GM19193 (cell line): Measurements from ENCODE around the gene PFDN1.

Experiments
- POLR2A ChIP-seq: IDR thresholded peaks from 4 replicates; pipeline ENCODE4 v1.6.1; 2011; ENCODE audit not compliant: insufficient read depth, insufficient read length; ENCODE audit errors: extremely low read depth

The PFDN1 gene

DNA sequence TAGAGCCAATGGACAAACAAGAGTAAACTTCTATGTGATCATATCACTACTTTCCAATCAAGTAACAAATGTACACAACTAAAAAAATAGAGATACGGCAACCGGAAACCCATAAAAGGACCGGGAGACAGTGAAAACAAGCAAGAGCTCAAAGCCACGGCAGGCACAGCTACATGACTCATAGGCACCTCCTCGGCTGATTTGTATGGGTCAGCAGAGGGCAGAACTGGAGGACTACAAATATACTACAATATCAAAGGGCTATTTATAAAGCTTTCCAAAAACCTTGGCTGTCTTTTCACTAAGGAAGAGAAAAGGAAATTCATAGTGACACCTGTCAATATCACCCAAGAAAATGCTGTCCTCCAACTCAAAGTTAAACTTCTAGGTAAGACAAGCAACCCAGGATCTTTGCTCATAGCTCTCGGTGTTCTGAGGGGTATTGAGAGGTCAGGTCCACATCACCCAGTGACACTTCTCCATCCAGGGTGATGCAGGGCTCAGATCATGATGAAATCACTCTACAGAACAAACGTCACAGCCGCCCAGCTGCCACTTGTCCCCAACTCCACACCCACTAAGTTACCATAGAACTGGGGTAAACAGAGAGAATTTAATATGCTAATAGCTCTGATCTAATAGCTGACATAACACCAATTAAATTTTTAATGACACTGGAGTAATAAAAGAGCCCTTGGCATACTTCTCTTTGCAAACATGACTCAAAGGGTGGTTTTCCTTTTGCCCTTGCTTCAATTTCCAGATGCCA is 41.3 kb downstream of the PFDN1 start:
- no peak for TF ChIP-seq POLR2A

DNA sequence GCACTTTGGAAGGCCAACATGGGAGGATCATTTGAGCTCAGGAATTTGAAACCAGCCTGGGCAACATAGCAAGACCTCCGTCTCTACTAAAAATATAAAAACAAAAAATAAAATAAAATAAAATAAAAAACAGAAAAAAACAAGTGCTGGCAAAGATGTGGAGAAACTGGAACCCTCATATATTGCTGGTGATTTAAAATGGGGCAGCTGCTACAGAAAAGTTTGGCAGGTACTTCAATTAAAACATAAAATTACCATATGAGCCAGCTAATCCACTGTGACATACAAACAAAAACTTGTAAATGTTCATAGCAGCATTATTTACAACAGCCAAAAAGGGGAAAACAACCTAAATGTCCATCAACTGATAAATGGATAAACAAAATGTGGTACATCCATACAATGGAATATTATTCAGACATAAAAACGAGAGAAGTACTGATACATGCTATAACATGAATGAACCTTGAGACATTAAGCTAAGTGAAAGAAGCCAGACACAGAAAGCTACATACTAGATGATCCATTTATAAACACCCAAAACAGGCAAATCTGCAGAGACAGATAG is 42.7 kb downstream of the PFDN1 start:
- TF ChIP-seq POLR2A = no peak

DNA sequence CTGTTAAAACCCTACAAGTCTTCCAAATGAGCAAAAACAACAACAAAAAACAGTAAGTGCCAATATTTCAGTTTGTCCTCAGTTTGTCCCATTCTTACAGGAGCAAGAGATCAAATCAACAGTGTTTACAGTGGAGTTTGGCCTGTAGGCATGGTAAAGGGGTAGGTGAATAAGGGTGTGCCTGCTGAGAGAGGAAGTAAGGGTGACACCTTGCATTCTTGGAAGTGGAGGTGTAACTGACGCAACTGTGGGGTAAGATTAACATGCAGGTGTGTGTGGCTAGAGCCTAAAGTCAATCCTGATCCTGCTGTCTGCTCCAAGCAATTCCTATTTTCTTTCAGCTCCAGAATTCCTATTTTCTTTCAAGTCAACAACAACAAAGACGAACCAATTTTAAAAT is 43.4 kb downstream of the PFDN1 start:
- TF ChIP-seq POLR2A = no peak

DNA sequence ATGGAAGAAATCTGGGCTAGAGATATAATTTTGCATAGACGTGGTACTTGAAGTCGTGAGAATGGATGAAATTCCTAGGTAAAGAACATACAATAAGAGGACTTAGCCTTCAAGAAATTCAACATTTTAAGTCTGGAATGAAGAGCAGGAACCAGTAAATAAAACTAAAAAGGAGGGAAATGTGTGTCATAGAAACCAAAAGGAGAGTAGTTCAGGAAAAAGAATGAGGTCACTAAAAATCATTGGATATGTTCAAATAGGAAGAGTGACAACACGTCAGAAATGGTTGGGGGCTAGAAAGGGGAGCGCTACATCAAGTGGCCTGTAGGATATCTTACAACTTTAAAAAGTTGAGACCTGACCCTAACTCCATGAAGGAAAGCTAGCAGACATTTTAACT is 44.0 kb downstream of the PFDN1 start:
- TF ChIP-seq POLR2A = no peak

DNA sequence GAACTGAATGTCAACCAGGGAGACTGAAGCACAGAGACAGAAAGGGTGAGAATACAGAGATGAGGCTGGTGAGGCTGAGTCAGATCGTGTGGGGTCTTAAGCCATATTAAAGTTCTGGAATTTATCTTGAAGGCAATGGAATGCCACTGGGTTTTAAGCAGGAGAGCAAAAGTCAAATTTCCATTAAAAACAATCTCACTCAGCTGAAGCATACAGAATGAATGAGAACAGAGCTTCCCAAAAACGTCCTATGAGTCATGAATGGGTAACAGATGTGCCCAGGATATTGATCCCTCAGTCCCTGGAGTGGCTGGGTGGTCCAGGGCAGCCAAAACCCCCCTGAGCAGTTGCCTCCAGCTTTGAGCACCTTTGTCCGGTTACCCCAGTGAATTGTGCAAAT is 44.9 kb downstream of the PFDN1 start:
- no peak for TF ChIP-seq POLR2A

DNA sequence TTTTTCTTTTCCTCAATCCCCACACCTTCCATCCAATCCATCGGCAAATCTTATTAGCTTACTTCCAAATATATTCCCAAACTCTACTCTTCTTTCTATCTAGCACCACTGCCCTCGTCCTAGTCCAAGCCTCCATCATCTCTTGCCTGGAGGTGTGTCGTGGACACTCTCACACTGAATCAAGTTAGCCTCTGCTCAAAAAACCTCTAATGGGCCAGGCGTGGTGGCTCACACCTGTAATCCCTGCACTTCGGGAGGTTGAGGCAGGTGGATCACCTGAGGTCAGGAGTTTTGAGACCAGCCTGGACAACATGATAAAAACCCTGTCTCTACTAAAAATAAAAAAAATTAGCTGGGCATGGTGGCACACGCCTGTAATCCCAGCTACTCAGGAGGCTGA is 46.2 kb downstream of the PFDN1 start:
- TF ChIP-seq POLR2A = no peak

DNA sequence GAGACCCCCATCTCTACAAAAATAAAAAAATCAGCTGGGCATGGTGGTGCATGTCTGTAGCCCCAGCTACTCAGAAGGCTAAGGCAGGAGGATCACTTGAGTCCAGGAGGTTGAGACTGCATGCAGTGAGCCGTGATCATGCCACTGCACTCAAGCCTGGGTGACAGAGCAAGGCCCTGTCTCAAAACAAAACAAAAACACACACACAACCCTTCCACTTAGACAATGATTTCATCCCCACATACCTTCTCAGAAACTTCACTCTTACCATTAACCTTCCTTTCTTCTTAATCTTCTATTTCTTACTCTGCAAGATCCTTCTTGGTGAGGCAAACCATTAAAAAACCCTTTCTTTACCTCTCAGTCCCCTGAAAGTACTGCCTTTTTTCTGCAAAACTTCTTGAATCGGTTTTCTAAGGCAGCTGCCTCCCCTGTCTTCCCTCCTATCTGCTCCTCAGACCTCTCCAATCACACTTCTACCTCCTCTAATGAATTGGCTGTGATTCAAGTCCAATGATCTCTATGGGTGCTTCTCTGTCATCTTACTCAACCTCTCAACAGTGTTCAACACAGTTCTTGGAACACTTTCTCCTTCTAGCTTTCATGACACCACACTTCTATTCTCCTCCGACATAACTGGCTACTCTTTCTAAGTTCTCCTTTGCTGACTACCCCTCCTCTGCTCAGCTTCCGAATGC is 47.3 kb downstream of the PFDN1 start:
- TF ChIP-seq POLR2A = no peak

DNA sequence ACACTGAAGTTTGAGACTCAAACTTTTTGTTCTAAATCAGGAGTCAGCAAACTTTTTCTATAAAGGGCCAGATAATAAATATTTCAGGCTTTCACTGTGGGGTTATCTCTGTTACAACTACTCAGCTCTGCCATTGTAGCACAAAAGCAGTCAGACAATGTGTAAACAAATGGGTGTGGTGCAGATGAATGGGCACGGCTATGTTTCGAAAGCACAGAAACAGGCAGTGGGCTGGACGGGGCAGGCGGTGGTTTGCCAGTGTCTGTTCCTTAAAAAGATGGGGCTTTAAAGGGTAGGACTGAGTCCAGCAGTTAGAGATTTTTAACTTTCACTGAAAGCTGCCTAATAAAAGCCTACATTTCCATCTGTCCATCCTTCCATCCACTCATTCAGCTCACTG is 48.9 kb downstream of the PFDN1 start:
- no peak for TF ChIP-seq POLR2A

DNA sequence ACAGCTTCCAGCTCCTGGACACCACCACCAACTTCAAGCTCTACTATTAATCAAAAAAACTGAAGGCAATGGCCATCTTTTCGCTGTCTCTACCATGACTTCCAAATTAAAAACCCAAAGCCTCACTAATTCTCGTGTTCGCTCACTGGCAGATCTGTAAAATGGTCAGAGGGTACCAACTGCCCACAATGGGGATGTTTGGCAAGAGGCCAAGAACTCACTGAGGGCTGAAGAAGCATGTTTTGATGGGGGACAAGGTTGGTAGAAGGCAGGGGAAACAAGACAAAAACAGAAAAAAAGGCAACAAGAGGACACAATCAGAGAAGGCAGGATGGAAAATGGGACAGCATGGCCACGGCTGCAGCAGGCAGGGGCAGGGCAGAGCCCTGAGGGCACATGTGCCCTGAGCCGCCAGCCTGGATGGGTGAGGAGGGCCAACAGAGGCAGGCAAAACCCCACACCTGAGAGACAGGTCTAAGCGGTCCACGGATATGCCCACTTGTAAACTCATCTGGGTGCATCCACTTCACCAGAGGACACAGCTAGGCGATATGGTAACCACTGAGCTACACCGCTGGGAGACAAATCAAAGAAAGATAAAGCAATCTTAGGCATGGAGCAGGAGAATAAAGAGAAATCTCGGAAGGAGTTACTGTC is 50.3 kb downstream of the PFDN1 start:
- no peak for TF ChIP-seq POLR2A

DNA sequence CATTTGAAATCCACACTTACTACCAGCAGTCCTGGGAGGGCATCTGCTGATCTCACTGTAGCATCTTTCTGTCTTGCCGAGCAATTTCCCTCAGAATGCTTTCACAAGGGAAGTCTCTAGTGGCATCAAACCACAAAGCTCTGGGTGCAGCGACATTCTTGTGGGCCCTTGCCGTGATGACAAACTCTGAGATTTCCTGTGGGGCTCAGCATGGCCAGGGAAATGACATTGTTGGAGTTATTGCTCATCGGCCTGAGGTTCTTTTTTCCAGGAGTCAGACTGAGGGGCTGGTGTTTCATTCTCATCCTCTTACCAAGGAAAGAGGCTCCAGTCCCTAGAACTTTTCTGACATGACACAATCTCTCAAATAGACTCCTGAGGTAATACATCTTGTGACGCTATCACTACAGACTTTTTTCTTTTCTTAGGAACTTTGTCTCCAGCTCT is 51.4 kb downstream of the PFDN1 start:
- no peak for TF ChIP-seq POLR2A

DNA sequence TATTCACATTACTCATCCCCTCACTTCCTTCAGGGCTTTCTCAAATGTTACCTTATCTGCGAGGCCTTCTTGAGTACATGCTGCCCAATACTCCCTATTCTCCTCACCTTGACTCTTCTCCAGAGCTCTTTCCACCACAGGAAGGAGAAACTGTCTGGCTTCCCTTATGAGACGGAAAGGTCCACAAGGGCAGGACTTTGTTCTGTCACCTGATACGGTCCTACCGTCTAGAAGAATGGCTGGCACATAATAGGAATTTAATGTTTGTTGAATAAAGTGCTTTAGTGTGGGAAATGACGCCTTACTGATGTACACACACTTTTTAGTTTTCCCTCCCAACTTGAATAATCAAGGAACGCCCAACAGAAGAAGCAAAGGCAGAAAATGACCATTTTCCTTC is 52.5 kb downstream of the PFDN1 start:
- no peak for TF ChIP-seq POLR2A

DNA sequence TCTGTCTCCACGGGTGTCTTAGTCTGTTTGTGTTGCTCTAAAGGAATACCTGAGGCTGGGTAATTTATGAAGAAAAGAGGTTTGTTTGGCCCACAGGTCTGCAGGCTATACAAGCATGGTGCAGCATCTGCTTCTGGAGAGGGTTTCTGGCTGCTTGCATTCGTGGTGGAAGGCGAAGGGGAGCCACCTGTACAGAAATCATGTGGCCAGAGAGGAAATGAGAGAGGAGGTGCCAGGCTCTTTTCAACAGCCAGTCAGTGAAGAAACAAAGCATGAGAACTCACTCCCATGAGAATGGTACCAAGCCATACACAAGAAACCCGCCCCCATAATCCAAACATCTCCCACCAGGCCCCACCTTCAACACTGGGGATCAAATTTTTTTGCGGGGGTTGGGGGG is 53.4 kb downstream of the PFDN1 start:
- TF ChIP-seq POLR2A = no peak

DNA sequence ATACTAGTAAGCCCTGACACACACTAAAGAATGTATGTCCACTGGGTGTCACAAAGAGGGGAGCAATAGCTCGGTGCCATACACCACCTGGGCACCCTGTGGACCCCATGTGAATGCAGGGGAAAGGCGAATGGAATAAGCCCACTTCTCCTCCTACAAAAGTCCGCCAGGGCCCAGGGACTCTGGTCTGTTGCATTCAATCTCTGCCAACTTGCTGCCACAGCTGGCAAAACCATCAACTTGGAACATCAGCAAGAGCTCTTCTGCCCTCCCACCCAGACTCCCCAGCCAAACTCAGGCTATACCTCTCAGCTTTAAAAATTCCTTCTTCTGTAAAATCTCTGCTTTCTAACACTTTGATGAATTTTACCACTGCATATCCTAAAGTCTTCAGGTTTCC is 54.5 kb downstream of the PFDN1 start:
- no peak for TF ChIP-seq POLR2A

DNA sequence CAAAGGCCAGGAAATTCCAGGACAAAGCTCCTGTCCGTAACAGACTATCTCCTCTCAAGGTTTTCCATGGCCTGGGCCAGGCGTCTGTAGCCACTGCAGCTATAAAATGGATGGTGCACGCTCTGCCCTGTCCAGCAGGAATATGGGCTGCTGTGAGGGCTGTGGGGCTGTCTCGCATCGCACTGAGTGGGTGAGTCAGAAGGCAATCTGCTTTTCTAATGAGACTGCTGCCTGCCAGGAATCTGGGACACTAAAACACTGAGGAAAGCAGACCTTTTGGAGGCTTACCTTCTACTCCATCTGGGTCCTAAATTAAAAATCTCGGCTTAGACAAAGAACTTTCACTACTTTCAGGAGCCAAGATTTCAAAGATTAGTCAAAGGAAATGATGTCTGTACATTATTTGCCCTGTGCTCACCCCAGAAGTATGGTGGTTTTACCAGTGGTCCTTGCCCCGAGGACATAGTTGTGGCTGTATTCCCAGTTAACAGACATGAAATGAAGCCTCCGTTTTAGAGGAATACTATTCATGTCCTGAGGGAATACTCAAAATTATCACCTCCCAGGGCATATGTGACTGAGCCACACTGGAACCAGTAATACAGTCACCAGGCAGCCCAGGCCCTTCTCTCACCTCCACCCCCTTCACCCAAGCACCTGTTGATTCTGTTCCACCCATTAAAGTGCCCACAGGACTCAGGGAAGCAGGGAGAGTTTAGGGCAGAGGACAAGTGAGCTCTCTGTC is 56.4 kb downstream of the PFDN1 start:
- TF ChIP-seq POLR2A = no peak

DNA sequence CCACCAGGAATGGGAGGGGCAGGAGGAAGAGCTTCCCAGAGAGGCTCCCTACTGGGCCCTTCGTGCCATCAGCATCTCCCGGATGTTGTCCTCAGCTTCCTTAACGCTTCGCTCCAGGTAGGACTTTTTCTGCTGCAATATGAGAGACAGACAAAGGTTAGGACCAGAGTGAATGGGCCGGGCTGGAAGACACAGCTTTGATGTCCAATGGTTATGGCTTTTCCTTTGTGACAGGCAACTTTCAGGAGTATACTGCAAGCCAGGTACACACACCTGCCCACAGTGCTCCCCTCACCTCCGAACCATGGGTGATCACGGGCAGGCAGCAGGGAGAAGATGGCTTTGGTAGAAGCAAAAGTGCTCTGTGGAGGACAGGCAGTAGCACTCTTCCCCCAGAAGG is 57.0 kb downstream of the PFDN1 start:
- TF ChIP-seq POLR2A = no peak

DNA sequence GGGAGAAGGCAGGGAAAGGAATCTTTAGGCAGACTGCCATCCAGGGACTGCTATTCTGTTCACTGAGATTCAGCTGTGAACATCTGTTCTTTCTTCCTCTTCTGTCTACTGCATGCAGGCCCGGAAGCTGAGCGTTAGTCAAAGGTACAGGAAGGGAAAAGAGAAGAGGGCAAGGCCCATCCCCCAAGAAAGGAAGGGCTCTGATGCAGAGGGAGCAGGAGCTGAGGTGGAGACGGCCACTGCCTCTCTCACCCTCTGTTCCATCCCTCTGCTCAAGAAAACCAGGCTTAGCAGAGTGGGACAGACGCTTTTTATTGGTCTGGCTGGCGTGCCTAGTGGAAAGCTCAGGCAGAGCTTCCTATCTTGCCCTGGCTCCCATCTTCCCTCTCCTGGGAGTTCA is 57.6 kb downstream of the PFDN1 start:
- no peak for TF ChIP-seq POLR2A

DNA sequence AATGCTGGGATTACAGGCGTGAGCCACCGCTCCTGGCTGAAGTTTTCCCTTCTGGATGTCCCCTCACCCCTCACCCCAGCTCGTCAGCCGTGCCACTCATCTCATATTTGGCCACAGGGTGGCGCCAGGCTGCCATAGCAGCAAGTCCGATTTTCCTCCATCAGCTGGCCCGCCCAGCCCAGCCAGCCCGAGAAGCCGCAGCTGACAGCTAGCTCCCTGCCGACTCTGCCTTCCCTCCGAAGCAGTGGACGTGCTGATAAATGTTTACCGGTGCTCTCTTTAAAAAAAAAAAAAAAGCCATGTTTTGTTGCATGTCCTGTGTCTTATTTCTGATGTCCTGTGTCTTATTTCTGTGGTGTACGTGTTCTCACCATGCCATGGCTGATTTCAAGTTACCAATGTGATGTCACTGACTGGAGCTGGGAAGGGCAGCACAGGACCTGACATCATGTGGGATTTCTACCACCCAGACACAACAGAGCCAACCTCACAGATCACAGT is 58.3 kb downstream of the PFDN1 start:
- no peak for TF ChIP-seq POLR2A
